NB4 (cell line): ENCODE data around the gene ALKBH8.

Source experiments
- POLR2A ChIP-seq: IDR thresholded peaks from 2 replicates; pipeline ENCODE4 v1.6.1; 2011; ENCODE audit warnings: mild to moderate bottlenecking; ENCODE audit not compliant: insufficient read length; ENCODE audit errors: extremely low read depth
- TF ChIP-seq, protein P1 (sequence below): IDR thresholded peaks from one replicate; pipeline ENCODE4 v1.5.1; 2012; ENCODE audit warnings: low read depth, low read length

DNA sequence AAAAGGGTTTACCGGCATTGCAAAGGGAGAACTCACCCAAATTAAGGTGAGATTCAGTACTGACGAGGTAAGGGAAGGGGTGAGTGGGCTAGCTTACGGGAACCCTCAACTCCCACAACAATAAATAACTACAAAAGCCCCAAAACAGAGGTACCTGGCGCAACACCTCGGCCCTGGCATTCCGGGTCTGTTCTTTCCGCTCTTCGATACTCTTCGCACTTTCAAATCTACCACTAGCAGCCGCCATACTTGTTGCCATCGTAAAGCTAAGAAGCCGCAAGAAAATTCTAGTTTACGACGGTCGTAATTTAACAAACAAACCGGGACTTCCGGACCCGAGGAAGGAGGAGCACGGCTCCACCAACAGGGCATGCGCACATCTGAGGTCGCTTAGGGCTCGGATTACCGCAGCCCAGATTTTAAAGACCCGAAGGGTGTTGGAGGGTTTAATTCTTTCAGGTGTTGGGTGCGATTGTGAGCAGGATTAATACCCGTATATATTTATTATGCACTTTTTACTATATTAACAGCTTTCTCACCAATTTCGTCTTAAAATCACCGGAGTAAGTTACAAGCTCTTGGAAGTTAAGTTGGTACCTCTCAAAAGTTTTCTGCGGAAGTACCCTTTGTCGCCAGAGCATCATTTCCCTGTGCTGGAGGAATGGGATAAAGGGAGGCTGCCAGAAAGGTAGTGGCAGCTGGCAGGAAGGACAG lies 107.8 kb downstream of the ALKBH8 start, which contains the start of gene CWF19L2:
- TF ChIP-seq, protein P1, sequence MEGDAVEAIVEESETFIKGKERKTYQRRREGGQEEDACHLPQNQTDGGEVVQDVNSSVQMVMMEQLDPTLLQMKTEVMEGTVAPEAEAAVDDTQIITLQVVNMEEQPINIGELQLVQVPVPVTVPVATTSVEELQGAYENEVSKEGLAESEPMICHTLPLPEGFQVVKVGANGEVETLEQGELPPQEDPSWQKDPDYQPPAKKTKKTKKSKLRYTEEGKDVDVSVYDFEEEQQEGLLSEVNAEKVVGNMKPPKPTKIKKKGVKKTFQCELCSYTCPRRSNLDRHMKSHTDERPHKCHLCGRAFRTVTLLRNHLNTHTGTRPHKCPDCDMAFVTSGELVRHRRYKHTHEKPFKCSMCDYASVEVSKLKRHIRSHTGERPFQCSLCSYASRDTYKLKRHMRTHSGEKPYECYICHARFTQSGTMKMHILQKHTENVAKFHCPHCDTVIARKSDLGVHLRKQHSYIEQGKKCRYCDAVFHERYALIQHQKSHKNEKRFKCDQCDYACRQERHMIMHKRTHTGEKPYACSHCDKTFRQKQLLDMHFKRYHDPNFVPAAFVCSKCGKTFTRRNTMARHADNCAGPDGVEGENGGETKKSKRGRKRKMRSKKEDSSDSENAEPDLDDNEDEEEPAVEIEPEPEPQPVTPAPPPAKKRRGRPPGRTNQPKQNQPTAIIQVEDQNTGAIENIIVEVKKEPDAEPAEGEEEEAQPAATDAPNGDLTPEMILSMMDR, result no peak
- peak; percentile 64 for TF ChIP-seq POLR2A
